KMS-11 (cell line): Measurements from ENCODE around the gene UPB1.

Source experiments
- H2AFZ ChIP-seq: fragments of 200-600 bp; sonication (generic); 2 replicates; pipeline ENCODE4 v1.6.1; 2016; ENCODE audit warnings: antibody characterized with exemption, mixed run types, low read depth
- H3K27ac ChIP-seq: fragments of 200-600 bp; sonication (generic); 2 replicates; pipeline ENCODE4 v1.6.1; 2016; ENCODE audit warnings: mild to moderate bottlenecking, mixed run types
- H3K27me3 ChIP-seq: fragments of 200-600 bp; sonication (generic); 2 replicates; pipeline ENCODE4 v1.6.1; 2017; ENCODE audit warnings: mild to moderate bottlenecking, low read depth, mixed run types, moderate library complexity; ENCODE audit not compliant: insufficient read depth
- H3K36me3 ChIP-seq: fragments of 200-600 bp; sonication (generic); 2 replicates; pipeline ENCODE4 v1.6.1; 2017; ENCODE audit warnings: mild to moderate bottlenecking, mixed run types; ENCODE audit not compliant: insufficient read depth
- H3K4me1 ChIP-seq: fragments of 200-600 bp; sonication (generic); 2 replicates; pipeline ENCODE4 v1.6.1; 2016; ENCODE audit warnings: mild to moderate bottlenecking, low read depth, mixed run types; ENCODE audit not compliant: poor library complexity, severe bottlenecking
- H3K4me2 ChIP-seq: fragments of 200-600 bp; sonication (generic); 2 replicates; pipeline ENCODE4 v1.7.0; 2016; ENCODE audit warnings: mild to moderate bottlenecking, mixed run types
- H3K4me3 ChIP-seq: fragments of 200-600 bp; sonication (generic); IDR thresholded peaks from 2 replicates; pipeline ENCODE4 v1.6.1; 2017; ENCODE audit warnings: low read depth, low read length, mixed read lengths; ENCODE audit not compliant: insufficient read depth
- H3K79me2 ChIP-seq: fragments of 200-600 bp; sonication (generic); 2 replicates; pipeline ENCODE4 v1.6.1; 2016; ENCODE audit warnings: low read depth, mixed run types; ENCODE audit not compliant: insufficient read depth
- H3K9ac ChIP-seq: fragments of 200-600 bp; sonication (generic); 2 replicates; pipeline ENCODE4 v1.6.1; 2016; ENCODE audit warnings: mild to moderate bottlenecking, mixed run types
- H4K20me1 ChIP-seq: fragments of 200-600 bp; sonication (generic); 2 replicates; pipeline ENCODE4 v1.6.1; 2016; ENCODE audit warnings: mild to moderate bottlenecking, mixed run types; ENCODE audit not compliant: insufficient read depth
- CTCF ChIP-seq: fragments of 200-600 bp; sonication (generic); conservative IDR thresholded peaks from 2 replicates; pipeline ENCODE4 v1.6.1; 2017; ENCODE audit warnings: low read depth, mild to moderate bottlenecking, antibody characterized with exemption, low read length, moderate library complexity, mixed read lengths

The UPB1 gene

GRCh38 chr22:24532075-24532474 lies 36.9 kb downstream of the UPB1 start:
- Histone ChIP-seq H3K4me1 (peaks cover 9% of the 10 kb centered on the region), H2AFZ (no peak overlapping the region), H3K4me3 (no peak overlapping the region), H4K20me1 (no peaks in the 10 kb centered on the region), H3K27me3 (no peaks in the 10 kb centered on the region), H3K79me2 (no peaks in the 10 kb centered on the region), H3K36me3 (no peaks in the 10 kb centered on the region), H3K4me2 (no peak overlapping the region), H3K27ac (no peak overlapping the region), H3K9ac (no peak overlapping the region)
- no peak for TF ChIP-seq CTCF

GRCh38 chr22:24535348-24535747 lies 40.2 kb downstream of the UPB1 start:
- H3K4me2 ChIP-seq: no peak overlapping the region
- H3K4me1 ChIP-seq: peaks cover 9% of the 10 kb centered on the region
- no peak overlapping the region for H3K27ac ChIP-seq
- H3K27me3 ChIP-seq: no peaks in the 10 kb centered on the region
- no peaks in the 10 kb centered on the region for H3K36me3 ChIP-seq
- no peaks in the 10 kb centered on the region for H3K79me2 ChIP-seq
- no peaks in the 10 kb centered on the region for H4K20me1 ChIP-seq
- H2AFZ ChIP-seq: no peak overlapping the region
- TF ChIP-seq CTCF: no peak
- H3K9ac ChIP-seq: no peak overlapping the region
- H3K4me3 ChIP-seq: no peak overlapping the region

- no peak overlapping the region for H3K4me2 ChIP-seq
- H3K36me3 ChIP-seq: 0 out of 2 replicates have a peak, but pooled peaks cover 3% of the 10 kb centered on the region
- TF ChIP-seq CTCF: no peak
- no peak overlapping the region for H3K4me3 ChIP-seq
- H3K9ac ChIP-seq: no peak overlapping the region
- no peak overlapping the region for H2AFZ ChIP-seq
- no peaks in the 10 kb centered on the region for H3K27me3 ChIP-seq
- H3K79me2 ChIP-seq: no peaks in the 10 kb centered on the region
- no peak overlapping the region for H3K27ac ChIP-seq
- peaks cover 9% of the 10 kb centered on the region for H3K4me1 ChIP-seq
- H4K20me1 ChIP-seq: no peaks in the 10 kb centered on the region
Measured at GRCh38 chr22:24536089-24536488, 41.0 kb downstream of the UPB1 start.

GRCh38 chr22:24540470-24540869 lies 45.3 kb downstream of the UPB1 start:
- Histone ChIP-seq H3K27me3 (no peaks in the 10 kb centered on the region), H2AFZ (no peak overlapping the region), H3K9ac (no peak overlapping the region), H3K4me2 (no peak overlapping the region), H3K4me3 (no peak overlapping the region), H3K4me1 (peaks cover 37% of the 10 kb centered on the region), H3K27ac (no peak overlapping the region), H4K20me1 (no peaks in the 10 kb centered on the region), H3K36me3 (0 out of 2 replicates have a peak, but pooled peaks cover 3% of the 10 kb centered on the region), H3K79me2 (no peaks in the 10 kb centered on the region)
- no peak for TF ChIP-seq CTCF
